Ramos (cell line): ENCODE results near the gene HOOK2.
"Not testable (repeated sequence)": the region's sequence is repeated elsewhere in the genome, so short reads cannot be mapped to it uniquely, and the experiment has no call there.

Experiments used
- in situ Hi-C: fragments of 300-500 bp; cut with MboI; formaldehyde crosslinking; loops from one replicate; pipeline ENCODE4 v1.14.3; 2022; ENCODE audit warnings: low sequenced_read_pairs; ENCODE audit not compliant: unreplicated experiment

The HOOK2 gene

GRCh38 chr19:12774588-12775555 lies at the start of gene HOOK2:
HOOK2 (minus strand) TSS chr19:12775552; CDS start chr19:12775449, 103 bp downstream.
- in situ Hi-C loops = no loop called here

- in situ Hi-C loops = no loop called here
Measured at GRCh38 chr19:12821761-12822160, 46.4 kb upstream of the HOOK2 start.

GRCh38 chr19:12817810-12818209 lies 42.5 kb upstream of the HOOK2 start:
- in situ Hi-C loops = not testable (repeated sequence)

GRCh38 chr19:12817188-12817587 lies 41.8 kb upstream of the HOOK2 start:
- in situ Hi-C loops = not testable (repeated sequence)

GRCh38 chr19:12815088-12815487 lies 39.7 kb upstream of the HOOK2 start:
- in situ Hi-C loops = no loop called here

GRCh38 chr19:12806242-12807081 lies 31.1 kb upstream of the HOOK2 start, which contains the start of gene RNASEH2A:
RNASEH2A (plus strand) TSS chr19:12806584; CDS start chr19:12806674, 90 bp downstream.
- in situ Hi-C loops = no loop called here

- in situ Hi-C loops = no loop called here
Measured at GRCh38 chr19:12804051-12804450, 28.7 kb upstream of the HOOK2 start.

- in situ Hi-C loops = no loop called here
Measured at GRCh38 chr19:12802267-12803106, 27.1 kb upstream of the HOOK2 start.

GRCh38 chr19:12801466-12802266 lies 26.3 kb upstream of the HOOK2 start, which contains the start of the genes PRDX2 and THSD8:
PRDX2 (minus strand) TSS chr19:12801800; CDS start chr19:12801261, 539 bp downstream.
THSD8 (plus strand) TSS chr19:12802069; CDS start chr19:12802072, 3 bp downstream.
- in situ Hi-C loops = no loop called here

- in situ Hi-C loops = no loop called here
Measured at GRCh38 chr19:12800923-12801465, 25.6 kb upstream of the HOOK2 start.

- in situ Hi-C loops = no loop called here
Measured at GRCh38 chr19:12800466-12800770, 25.1 kb upstream of the HOOK2 start.

GRCh38 chr19:12799742-12800465 lies 24.6 kb upstream of the HOOK2 start:
- in situ Hi-C loops = loop anchor here (5.0 kb wide), 1 partner anchor 38 kb away; no protein-coding TSS in a partner anchor

GRCh38 chr19:12797607-12798006 lies 22.3 kb upstream of the HOOK2 start:
- in situ Hi-C loops = loop anchor here (5.0 kb wide), 1 partner anchor 35 kb away; no protein-coding TSS in a partner anchor

- in situ Hi-C loops = loop anchor here (5.0 kb wide), 1 partner anchor 35 kb away; no protein-coding TSS in a partner anchor
Measured at GRCh38 chr19:12797141-12797587, 21.8 kb upstream of the HOOK2 start.

GRCh38 chr19:12796146-12797071 lies 21.1 kb upstream of the HOOK2 start:
- in situ Hi-C loops = loop anchor here (5.0 kb wide), 1 partner anchor 34 kb away; no protein-coding TSS in a partner anchor

- in situ Hi-C loops = loop anchor here (5.0 kb wide), 1 partner anchor 33 kb away; no protein-coding TSS in a partner anchor
Measured at GRCh38 chr19:12794971-12795381, 19.6 kb upstream of the HOOK2 start.
